ENCODE measurements around the gene C3orf22.

The C3orf22 gene

GRCh38 chr3:126578702-126579101 is 20.0 kb upstream of the C3orf22 start:
- Histone ChIP-seq H3F3A (ENCODE audit: insufficient read depth, low read length) (no peaks in the 10 kb centered on the region), H3K4me3 (ENCODE audit: low read length) (no peak overlapping the region), H3K79me2 (ENCODE audit: low read length) (no peaks in the 10 kb centered on the region), H2AFZ (ENCODE audit: low read length) (no peak overlapping the region), H3K4me1 (ENCODE audit: low read length) (no peaks in the 10 kb centered on the region), H3K9ac (ENCODE audit: low read length) (no peak overlapping the region), H3K9me2 (replicated peaks; ENCODE audit: insufficient read depth, low read length) (no peaks in the 10 kb centered on the region), H3K27ac (ENCODE audit: low read length) (no peak overlapping the region), H3K4me2 (ENCODE audit: low read depth, low read length) (no peak overlapping the region), H3K36me3 (replicated peaks; ENCODE audit: insufficient read depth, low read length) (no peaks in the 10 kb centered on the region), H3K27me3 (replicated peaks; ENCODE audit: insufficient read depth, low read length) (no peaks in the 10 kb centered on the region), H3K9me3 (replicated peaks; ENCODE audit: insufficient read depth, low read length) (no peaks in the 10 kb centered on the region), H4K20me1 (ENCODE audit: insufficient read depth, low read length) (no peaks in the 10 kb centered on the region)
- DNase-seq, result no peak
- no peak for TF ChIP-seq EZH2phosphoT487 (IDR thresholded peaks at IDR 0.05; ENCODE audit: low read length)
- TF ChIP-seq EZH2 (optimal IDR thresholded peaks at IDR 0.05; ENCODE audit: low read depth, low read length), result no peak
- TF ChIP-seq, protein P1, sequence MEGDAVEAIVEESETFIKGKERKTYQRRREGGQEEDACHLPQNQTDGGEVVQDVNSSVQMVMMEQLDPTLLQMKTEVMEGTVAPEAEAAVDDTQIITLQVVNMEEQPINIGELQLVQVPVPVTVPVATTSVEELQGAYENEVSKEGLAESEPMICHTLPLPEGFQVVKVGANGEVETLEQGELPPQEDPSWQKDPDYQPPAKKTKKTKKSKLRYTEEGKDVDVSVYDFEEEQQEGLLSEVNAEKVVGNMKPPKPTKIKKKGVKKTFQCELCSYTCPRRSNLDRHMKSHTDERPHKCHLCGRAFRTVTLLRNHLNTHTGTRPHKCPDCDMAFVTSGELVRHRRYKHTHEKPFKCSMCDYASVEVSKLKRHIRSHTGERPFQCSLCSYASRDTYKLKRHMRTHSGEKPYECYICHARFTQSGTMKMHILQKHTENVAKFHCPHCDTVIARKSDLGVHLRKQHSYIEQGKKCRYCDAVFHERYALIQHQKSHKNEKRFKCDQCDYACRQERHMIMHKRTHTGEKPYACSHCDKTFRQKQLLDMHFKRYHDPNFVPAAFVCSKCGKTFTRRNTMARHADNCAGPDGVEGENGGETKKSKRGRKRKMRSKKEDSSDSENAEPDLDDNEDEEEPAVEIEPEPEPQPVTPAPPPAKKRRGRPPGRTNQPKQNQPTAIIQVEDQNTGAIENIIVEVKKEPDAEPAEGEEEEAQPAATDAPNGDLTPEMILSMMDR (IDR thresholded peaks at IDR 0.05; ENCODE audit: low read length), result no peak

- no peak for DNase-seq
- Histone ChIP-seq H3K79me2 (ENCODE audit: low read length) (no peaks in the 10 kb centered on the region), H3K27ac (ENCODE audit: low read length) (no peak overlapping the region), H3K4me2 (ENCODE audit: low read depth, low read length) (no peak overlapping the region), H3K9ac (ENCODE audit: low read length) (no peak overlapping the region), H3K27me3 (replicated peaks; ENCODE audit: insufficient read depth, low read length) (no peaks in the 10 kb centered on the region), H4K20me1 (ENCODE audit: insufficient read depth, low read length) (no peaks in the 10 kb centered on the region), H3K4me3 (ENCODE audit: low read length) (no peak overlapping the region), H3K9me3 (replicated peaks; ENCODE audit: insufficient read depth, low read length) (no peaks in the 10 kb centered on the region), H3K9me2 (replicated peaks; ENCODE audit: insufficient read depth, low read length) (no peaks in the 10 kb centered on the region), H3K36me3 (replicated peaks; ENCODE audit: insufficient read depth, low read length) (no peaks in the 10 kb centered on the region), H2AFZ (ENCODE audit: low read length) (no peak overlapping the region), H3F3A (ENCODE audit: insufficient read depth, low read length) (no peaks in the 10 kb centered on the region), H3K4me1 (ENCODE audit: low read length) (no peaks in the 10 kb centered on the region)
- TF ChIP-seq EZH2 (optimal IDR thresholded peaks at IDR 0.05; ENCODE audit: low read depth, low read length), result no peak
- TF ChIP-seq EZH2phosphoT487 (IDR thresholded peaks at IDR 0.05; ENCODE audit: low read length), result no peak
- TF ChIP-seq, protein P1 (IDR thresholded peaks at IDR 0.05; ENCODE audit: low read length), result no peak
These were observed 18.5 kb upstream of the C3orf22 start for GRCh38 chr3:126577261-126577660.

- H3K9me3 ChIP-seq (replicated peaks; ENCODE audit: insufficient read depth, low read length), result no peaks in the 10 kb centered on the region
- no peaks in the 10 kb centered on the region for H3K27me3 ChIP-seq (replicated peaks; ENCODE audit: insufficient read depth, low read length)
- no peaks in the 10 kb centered on the region for H3K36me3 ChIP-seq (replicated peaks; ENCODE audit: insufficient read depth, low read length)
- DNase-seq, result no peak
- H3K4me2 ChIP-seq (ENCODE audit: low read depth, low read length), result no peak overlapping the region
- no peaks in the 10 kb centered on the region for H3K4me1 ChIP-seq (ENCODE audit: low read length)
- H3K9ac ChIP-seq (ENCODE audit: low read length), result no peak overlapping the region
- no peaks in the 10 kb centered on the region for H4K20me1 ChIP-seq (ENCODE audit: insufficient read depth, low read length)
- no peak overlapping the region for H3K27ac ChIP-seq (ENCODE audit: low read length)
- TF ChIP-seq EZH2 (optimal IDR thresholded peaks at IDR 0.05; ENCODE audit: low read depth, low read length) (no peak), EZH2phosphoT487 (IDR thresholded peaks at IDR 0.05; ENCODE audit: low read length) (no peak)
- TF ChIP-seq, protein P1 (IDR thresholded peaks at IDR 0.05; ENCODE audit: low read length), result no peak
- H3F3A ChIP-seq (ENCODE audit: insufficient read depth, low read length), result no peaks in the 10 kb centered on the region
- H3K79me2 ChIP-seq (ENCODE audit: low read length), result no peaks in the 10 kb centered on the region
- no peaks in the 10 kb centered on the region for H3K9me2 ChIP-seq (replicated peaks; ENCODE audit: insufficient read depth, low read length)
- H3K4me3 ChIP-seq (ENCODE audit: low read length), result no peak overlapping the region
- no peak overlapping the region for H2AFZ ChIP-seq (ENCODE audit: low read length)
These were observed 14.9 kb upstream of the C3orf22 start for GRCh38 chr3:126573492-126574117.
